Measurements from ENCODE around the gene DGCR8.

DGCR8 gene

DNA sequence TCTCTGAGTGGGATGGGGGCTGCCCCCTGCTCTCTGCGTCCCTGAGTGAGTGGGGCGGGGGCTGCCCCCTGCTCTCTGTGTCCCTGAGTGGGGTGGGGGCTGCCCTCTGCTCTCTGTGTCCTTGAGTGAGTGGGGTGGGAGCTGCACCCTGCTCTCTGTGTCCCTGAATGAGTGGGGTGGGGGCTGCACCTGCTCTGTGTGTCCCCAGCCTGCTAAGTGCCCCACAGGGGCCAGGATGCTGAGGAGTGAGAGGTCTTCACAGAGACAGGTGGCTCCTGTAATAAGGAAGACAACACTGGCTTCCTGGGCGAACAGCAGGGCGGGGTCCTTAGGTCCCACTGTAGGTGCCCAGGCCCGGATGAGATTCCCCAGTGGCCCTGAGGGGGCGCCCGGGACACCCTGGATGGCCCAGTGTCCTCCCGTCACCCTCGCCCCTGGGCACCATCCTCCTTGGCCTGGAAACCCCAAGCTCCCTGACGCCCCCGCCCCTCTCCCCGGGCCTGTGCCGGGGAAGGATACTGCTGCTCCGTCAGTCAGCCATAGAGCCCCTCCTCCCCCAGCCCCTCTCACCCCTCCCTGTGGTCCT lies 74.7 kb downstream of the DGCR8 start:
- Histone ChIP-seq H3K4me3 (replicated peaks; ENCODE audit: low read depth, low read length) (no peak overlapping the region), H3K27me3 (replicated peaks; ENCODE audit: control insufficient read depth, insufficient read depth, low read length) (no peaks in the 10 kb centered on the region; the same call in 1 of the 2 replicates), H3K36me3 (ENCODE audit: control insufficient read depth, insufficient read depth, low read length) (no peaks in the 10 kb centered on the region)
- TF ChIP-seq, protein P1, sequence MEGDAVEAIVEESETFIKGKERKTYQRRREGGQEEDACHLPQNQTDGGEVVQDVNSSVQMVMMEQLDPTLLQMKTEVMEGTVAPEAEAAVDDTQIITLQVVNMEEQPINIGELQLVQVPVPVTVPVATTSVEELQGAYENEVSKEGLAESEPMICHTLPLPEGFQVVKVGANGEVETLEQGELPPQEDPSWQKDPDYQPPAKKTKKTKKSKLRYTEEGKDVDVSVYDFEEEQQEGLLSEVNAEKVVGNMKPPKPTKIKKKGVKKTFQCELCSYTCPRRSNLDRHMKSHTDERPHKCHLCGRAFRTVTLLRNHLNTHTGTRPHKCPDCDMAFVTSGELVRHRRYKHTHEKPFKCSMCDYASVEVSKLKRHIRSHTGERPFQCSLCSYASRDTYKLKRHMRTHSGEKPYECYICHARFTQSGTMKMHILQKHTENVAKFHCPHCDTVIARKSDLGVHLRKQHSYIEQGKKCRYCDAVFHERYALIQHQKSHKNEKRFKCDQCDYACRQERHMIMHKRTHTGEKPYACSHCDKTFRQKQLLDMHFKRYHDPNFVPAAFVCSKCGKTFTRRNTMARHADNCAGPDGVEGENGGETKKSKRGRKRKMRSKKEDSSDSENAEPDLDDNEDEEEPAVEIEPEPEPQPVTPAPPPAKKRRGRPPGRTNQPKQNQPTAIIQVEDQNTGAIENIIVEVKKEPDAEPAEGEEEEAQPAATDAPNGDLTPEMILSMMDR (IDR thresholded peaks at IDR 0.05; ENCODE audit: insufficient read depth, low read length, poor library complexity, severe bottlenecking), result peak; percentile 13
- no peak for DNase-seq (ENCODE audit: extremely low read depth, insufficient read length)

DNA sequence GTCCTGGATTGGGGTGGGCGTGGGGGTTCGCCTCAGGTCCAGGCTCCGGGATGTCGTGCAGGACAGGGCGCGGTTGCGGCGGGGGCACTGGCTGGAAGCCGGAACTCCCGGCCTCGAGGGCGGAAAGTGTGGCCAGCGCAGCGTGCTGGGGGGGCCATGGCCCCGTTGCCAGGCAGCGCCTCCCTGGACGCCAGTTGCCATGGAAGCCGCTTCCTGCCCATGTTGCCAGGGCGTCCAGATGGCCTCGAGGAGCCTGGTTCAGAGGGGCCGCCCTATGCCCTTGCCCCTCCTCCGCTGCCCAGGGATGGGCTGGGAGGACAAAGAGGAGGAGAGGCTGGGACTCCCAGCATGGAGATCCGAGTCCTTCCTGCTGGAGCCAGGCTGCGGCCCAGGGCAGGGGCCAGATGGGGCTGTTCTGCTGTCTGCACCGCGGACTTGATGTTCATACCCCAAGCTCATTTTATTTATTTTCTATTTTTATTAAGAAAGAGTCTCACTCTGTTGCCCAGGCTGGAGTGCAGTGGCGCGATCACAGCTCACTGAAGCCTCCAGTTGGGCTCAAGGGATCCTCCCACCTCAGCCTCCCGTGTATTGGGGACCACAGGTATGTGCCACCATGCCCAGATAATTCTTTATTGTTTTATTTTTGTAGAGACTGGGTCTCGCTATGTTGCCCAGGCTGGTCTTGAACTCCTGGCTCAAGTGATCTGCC lies 75.4 kb downstream of the DGCR8 start:
- Histone ChIP-seq H3K4me3 (replicated peaks; ENCODE audit: low read depth, low read length) (no peak overlapping the region), H3K36me3 (ENCODE audit: control insufficient read depth, insufficient read depth, low read length) (no peaks in the 10 kb centered on the region), H3K27me3 (replicated peaks; ENCODE audit: control insufficient read depth, insufficient read depth, low read length) (no peaks in the 10 kb centered on the region; the same call in 1 of the 2 replicates)
- TF ChIP-seq, protein P1 (IDR thresholded peaks at IDR 0.05; ENCODE audit: insufficient read depth, low read length, poor library complexity, severe bottlenecking), result no peak
- DNase-seq (ENCODE audit: extremely low read depth, insufficient read length), result no peak

DNA sequence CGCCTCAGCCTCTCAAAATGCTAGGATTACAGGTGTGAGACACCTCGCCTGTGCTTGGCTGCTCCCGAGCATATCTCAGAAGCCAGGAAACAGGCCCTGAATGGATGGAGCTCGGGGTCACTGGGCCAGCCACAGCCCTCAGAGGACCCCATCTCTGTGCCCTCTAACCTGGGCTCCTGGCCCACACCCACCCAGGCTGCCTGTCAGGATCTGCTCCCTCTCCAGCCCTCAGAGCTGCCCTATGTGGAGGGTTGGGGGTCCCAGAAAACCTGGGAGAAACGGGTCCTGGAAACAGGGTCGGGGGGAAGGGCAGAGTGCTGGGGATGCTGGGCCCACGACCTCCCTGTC lies 76.0 kb downstream of the DGCR8 start:
- DNase-seq (ENCODE audit: extremely low read depth, insufficient read length), result no peak
- no peaks in the 10 kb centered on the region for H3K36me3 ChIP-seq (ENCODE audit: control insufficient read depth, insufficient read depth, low read length)
- TF ChIP-seq, protein P1 (IDR thresholded peaks at IDR 0.05; ENCODE audit: insufficient read depth, low read length, poor library complexity, severe bottlenecking), result no peak
- H3K4me3 ChIP-seq (replicated peaks; ENCODE audit: low read depth, low read length), result no peak overlapping the region
- H3K27me3 ChIP-seq (replicated peaks; ENCODE audit: control insufficient read depth, insufficient read depth, low read length), result no peaks in the 10 kb centered on the region; the same call in 1 of the 2 replicates

DNA sequence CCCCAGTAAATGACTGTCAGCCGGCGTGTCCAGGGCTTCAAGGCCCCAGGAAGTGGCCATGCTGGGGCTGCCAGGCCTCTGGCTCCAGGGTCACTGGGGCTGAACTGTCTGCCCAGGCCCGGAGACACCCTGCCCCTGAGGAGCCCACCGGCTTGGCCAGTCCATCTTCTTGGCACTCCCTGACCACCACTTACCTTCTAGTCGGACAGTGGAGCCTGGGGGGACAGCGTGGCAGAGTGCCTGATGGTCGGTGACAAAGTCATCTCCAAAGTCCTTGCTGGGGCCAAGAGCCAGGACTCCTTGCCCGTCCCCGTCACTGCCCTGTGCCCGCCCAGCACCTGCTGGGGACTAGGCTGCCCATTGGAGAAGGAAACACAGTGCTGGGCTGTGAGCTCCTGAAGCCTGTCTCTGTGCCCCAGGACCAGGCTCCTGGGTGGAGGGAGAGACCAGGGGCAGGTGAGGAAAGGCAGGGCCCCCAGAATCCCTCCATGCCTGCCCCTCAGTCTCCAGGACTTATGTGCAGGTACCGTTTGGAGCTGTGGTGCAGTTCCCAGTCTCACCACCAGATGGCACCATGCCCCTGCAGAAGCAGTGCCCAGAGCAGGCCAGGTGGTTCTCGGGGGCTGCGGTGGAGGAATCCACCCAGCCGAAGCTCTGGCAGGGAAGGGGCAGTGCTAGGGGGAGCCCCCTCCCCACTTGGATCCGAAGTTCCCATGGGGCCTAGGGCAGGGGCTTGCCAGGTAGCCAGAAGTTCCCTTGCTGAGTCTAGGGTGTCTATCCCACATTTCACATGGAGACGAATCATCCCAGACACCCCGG lies 76.8 kb downstream of the DGCR8 start:
- DNase-seq (ENCODE audit: extremely low read depth, insufficient read length), result peak; percentile 61
- H3K36me3 ChIP-seq (ENCODE audit: control insufficient read depth, insufficient read depth, low read length), result no peaks in the 10 kb centered on the region
- TF ChIP-seq, protein P1 (IDR thresholded peaks at IDR 0.05; ENCODE audit: insufficient read depth, low read length, poor library complexity, severe bottlenecking), result peak; percentile 98
- H3K4me3 ChIP-seq (replicated peaks; ENCODE audit: low read depth, low read length), result no peak overlapping the region
- H3K27me3 ChIP-seq (replicated peaks; ENCODE audit: control insufficient read depth, insufficient read depth, low read length), result no peaks in the 10 kb centered on the region; the same call in 1 of the 2 replicates

DNA sequence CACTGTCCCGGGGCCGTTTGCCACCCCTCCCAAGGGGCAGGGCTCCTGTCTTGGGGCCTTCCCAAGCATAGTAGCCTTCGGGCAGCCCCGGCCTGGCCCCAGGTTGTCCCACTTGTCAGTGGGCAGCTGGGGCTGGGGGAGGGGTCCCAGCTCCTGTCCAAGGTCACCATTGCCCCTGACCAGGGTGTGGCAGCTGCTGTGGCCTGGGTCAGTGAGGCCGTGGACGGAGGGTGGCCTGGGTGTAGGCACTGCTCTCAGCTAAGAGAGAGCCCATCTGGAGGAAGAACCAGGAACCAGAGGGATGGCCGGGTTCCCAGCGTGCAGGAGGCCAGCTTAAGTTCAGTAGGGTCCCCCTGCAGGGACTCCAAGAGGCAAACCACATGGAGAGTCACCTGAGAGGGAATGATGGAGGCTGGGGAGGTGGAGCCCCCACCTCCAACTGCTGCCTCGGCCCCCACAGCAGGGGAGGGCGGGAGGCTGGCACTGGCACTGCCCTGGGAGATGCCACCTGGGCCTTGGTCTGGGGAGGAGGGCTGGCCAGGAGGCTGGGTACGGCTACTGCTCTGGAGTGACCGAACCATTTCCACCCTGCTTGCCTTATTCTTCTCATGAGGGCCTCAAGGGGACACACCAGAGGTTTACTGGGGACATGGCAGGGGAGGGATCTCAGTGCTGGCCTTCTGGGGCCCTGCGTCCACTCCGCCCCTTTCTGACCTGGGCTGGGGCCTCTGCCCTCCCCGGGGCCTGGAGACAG lies 77.6 kb downstream of the DGCR8 start:
- DNase-seq (ENCODE audit: extremely low read depth, insufficient read length), result no peak
- no peaks in the 10 kb centered on the region for H3K36me3 ChIP-seq (ENCODE audit: control insufficient read depth, insufficient read depth, low read length)
- no peaks in the 10 kb centered on the region; the same call in 1 of the 2 replicates for H3K27me3 ChIP-seq (replicated peaks; ENCODE audit: control insufficient read depth, insufficient read depth, low read length)
- no peak overlapping the region for H3K4me3 ChIP-seq (replicated peaks; ENCODE audit: low read depth, low read length)
- TF ChIP-seq, protein P1 (IDR thresholded peaks at IDR 0.05; ENCODE audit: insufficient read depth, low read length, poor library complexity, severe bottlenecking), result no peak
